GM12878 (cell line): ENCODE results near the gene NAT14. TPM values are rescaled to one million over a fixed set of nuclear protein-coding genes. Genes with fewer than 3 reads are reported as not detected.
A peak's percentile ranks its signal among the peaks of the same experiment; 100 is the strongest.

Experiments used
- ATAC-seq: fragments of 200-7000 bp; cut with Tn5 transposase; 3 replicates; pipeline ENCODE4 v1.9.1; 2020; ENCODE audit warnings: mild to moderate bottlenecking, moderate library complexity
- BruUV-seq: library from RNA; stranded (reverse); fragments of 400-500 nt; replicated peaks from 2 replicates; lab custom pipeline; 2021; lab: Mats Ljungman, UMichigan
- CTCF ChIA-PET: fragments of 300-600 bp; sonication (Branson Sonifier 250); formaldehyde crosslinking; extraction: SDS; loops from one replicate; lab custom pipeline; 2021; ENCODE audit warnings: inconsistent platforms; lab: Yijun Ruan, JAX
- POLR2A ChIA-PET: fragments of 350-600 bp; formaldehyde crosslinking; extraction: SDS; loops from one replicate; lab custom pipeline; 2021; ENCODE audit warnings: inconsistent platforms; lab: Charles Lee
- RAD21 ChIA-PET: fragments of 300-600 bp; sonication (Branson Sonifier 250); formaldehyde crosslinking; loops from one replicate; lab custom pipeline; 2023; ENCODE audit warnings: antibody characterized with exemption; ENCODE audit not compliant: unreplicated experiment; lab: Charles Lee
- SMC1A ChIA-PET: fragments of 300-600 bp; sonication (Branson Sonifier 250); formaldehyde crosslinking; loops from one replicate; lab custom pipeline; 2023; ENCODE audit not compliant: unreplicated experiment, uncharacterized antibody; lab: Charles Lee
- DNase-seq: peaks from one replicate; pipeline ENCODE4 v3.0.0-alpha.2; 2011; ENCODE audit warnings: low read depth, low spot score
- FAIRE-seq: peaks from 3 replicates; lab custom pipeline; 2011; peaks lifted over from hg19 to GRCh38; lab: Jason Lieb, UNC
- H2AFZ ChIP-seq: 2 replicates; pipeline ENCODE4 v1.6.0; 2011; ENCODE audit warnings: low read depth, low read length, control low read depth; ENCODE audit not compliant: control insufficient read depth
- H3K27ac ChIP-seq: 2 replicates; pipeline ENCODE4 v1.5.1; 2011; ENCODE audit warnings: control low read depth; ENCODE audit not compliant: control insufficient read depth, insufficient read depth
- H3K27me3 ChIP-seq, 2 experiments: replicated peaks in 1 of 2; 2 replicates each; pipeline versions ENCODE4 v1.6.0 to v1.6.1; 2011; ENCODE audit warnings: low read length in 1 of 2; ENCODE audit not compliant: control insufficient read depth in 2 of 2, insufficient read depth in 2 of 2
- H3K36me3 ChIP-seq, 2 experiments: 2 replicates each; pipeline ENCODE4 v1.5.1; 2011; ENCODE audit warnings: low read length in 1 of 2; ENCODE audit not compliant: control insufficient read depth in 2 of 2, insufficient read depth in 2 of 2
- H3K4me1 ChIP-seq: 2 replicates; pipeline ENCODE4 v1.6.1; 2011; ENCODE audit warnings: mild to moderate bottlenecking, low read length, moderate library complexity, mixed read lengths; ENCODE audit not compliant: control insufficient read depth, insufficient read depth
- H3K4me2 ChIP-seq: 2 replicates; pipeline ENCODE4 v1.6.0; 2011; ENCODE audit warnings: control low read depth; ENCODE audit not compliant: control insufficient read depth, insufficient read depth
- H3K4me3 ChIP-seq: fragments of 200-600 bp; sonication (generic); 2 replicates; pipeline ENCODE4 v1.5.1; 2016
- H3K79me2 ChIP-seq: 2 replicates; pipeline ENCODE4 v1.6.0; 2011; ENCODE audit warnings: low read length; ENCODE audit not compliant: control insufficient read depth, insufficient read depth
- H3K9ac ChIP-seq: 2 replicates; pipeline ENCODE4 v1.8.0; 2011; ENCODE audit warnings: low read length, control low read depth, mixed read lengths; ENCODE audit not compliant: control insufficient read depth, insufficient read depth
- H3K9me3 ChIP-seq: replicated peaks from 3 replicates; pipeline ENCODE4 v1.5.1; 2011; ENCODE audit warnings: mild to moderate bottlenecking, low read length; ENCODE audit not compliant: control insufficient read depth, insufficient read depth
- H4K20me1 ChIP-seq: 2 replicates; pipeline ENCODE4 v1.6.0; 2011; ENCODE audit not compliant: control insufficient read depth, insufficient read depth
- BCL11A ChIP-seq: IDR thresholded peaks from 2 replicates; pipeline ENCODE4 v1.6.1; 2011; ENCODE audit warnings: low read depth, low read length
- BCL3 ChIP-seq: IDR thresholded peaks from 2 replicates; pipeline ENCODE4 v1.6.1; 2011; ENCODE audit warnings: borderline replicate concordance, low read depth, mild to moderate bottlenecking, moderate library complexity, low read length; ENCODE audit not compliant: insufficient read depth, poor library complexity, severe bottlenecking
- CHD1 ChIP-seq: IDR thresholded peaks from 2 replicates; pipeline ENCODE4 v1.6.1; 2012; ENCODE audit warnings: low read depth, low read length, improper control_type of control experiment
- ESRRA ChIP-seq: IDR thresholded peaks from 2 replicates; pipeline ENCODE4 v1.6.1; 2012; ENCODE audit warnings: mild to moderate bottlenecking, low read length, improper control_type of control experiment
- HCFC1 ChIP-seq: fragments of 150-350 bp; IDR thresholded peaks from 2 replicates; pipeline ENCODE4 v1.6.1; 2014; ENCODE audit warnings: low read length
- MYC ChIP-seq: IDR thresholded peaks from 2 replicates; pipeline ENCODE4 v1.6.1; 2011; ENCODE audit warnings: mild to moderate bottlenecking, low read length, moderate library complexity, inconsistent platforms; ENCODE audit not compliant: insufficient read depth, insufficient replicate concordance, insufficient read length, severe bottlenecking
- NFXL1 ChIP-seq: fragments of 450-650 bp; IDR thresholded peaks from 2 replicates; pipeline ENCODE4 v1.6.1; 2017; ENCODE audit warnings: antibody characterized with exemption, mild to moderate bottlenecking, borderline replicate concordance
- NFYB ChIP-seq: IDR thresholded peaks from 2 replicates; pipeline ENCODE4 v1.6.1; 2011; ENCODE audit warnings: low read depth, mild to moderate bottlenecking, low read length, improper control_type of control experiment, moderate library complexity; ENCODE audit not compliant: insufficient read depth
- NR2F1 ChIP-seq: fragments of 450-650 bp; conservative IDR thresholded peaks from 2 replicates; pipeline ENCODE4 v1.6.1; 2017; ENCODE audit warnings: mild to moderate bottlenecking
- SIX5 ChIP-seq: IDR thresholded peaks from 2 replicates; pipeline ENCODE4 v1.6.1; 2011; ENCODE audit warnings: mild to moderate bottlenecking, low read depth, low read length, moderate library complexity; ENCODE audit not compliant: severe bottlenecking
- SUPT20H ChIP-seq: IDR thresholded peaks from 2 replicates; pipeline ENCODE4 v1.6.1; 2011; ENCODE audit warnings: low read depth, mild to moderate bottlenecking, low read length, moderate library complexity, borderline replicate concordance; ENCODE audit not compliant: control insufficient read depth
- ZBTB11 ChIP-seq: fragments of 450-650 bp; formaldehyde crosslinking; IDR thresholded peaks from 2 replicates; pipeline ENCODE4 v1.5.0; 2022; ENCODE audit warnings: mild to moderate bottlenecking, missing genetic modification characterization
- WGBS: methylation state at CpG from one replicate; pipeline ENCODE4 v1.1.6; 2016; ENCODE audit warnings: low lambda C conversion rate; ENCODE audit not compliant: insufficient replicate concordance, insufficient coverage; ENCODE audit errors: missing lambda C conversion rate; 5-methylcytosine and 5-hydroxymethylcytosine counted together
- in situ Hi-C: fragments of 300-500 bp; cut with MboI; formaldehyde crosslinking; loops from 9 replicates; pipeline ENCODE4 v1.14.3; 2018; ENCODE audit warnings: mixed read lengths
- intact Hi-C: fragments of 100-400 bp; cut with micrococcal nuclease; formaldehyde crosslinking; loops from one replicate; pipeline ENCODE4 v1.14.2; 2022; ENCODE audit not compliant: unreplicated experiment
- polyA plus RNA-seq, 11 experiments: library from polyadenylated mRNA; depleted of rRNA in 4 of 11; unstranded in 6 of 11; stranded (reverse) in 5 of 11; fragments of >200 nt; fragmentation: Nextera tagmentation in 4 of 11; fragmentation: Illumina TruSeq in 1 of 11; extraction: Ambion mirVana in 4 of 11; extraction: Trizol in 1 of 11; gene quantifications; 1 replicate in 1 of 11; 2 replicates in 10 of 11; pipeline versions ENCODE4 v1.2.1 to v1.2.3, GENCODE V29; 2011 to 2016; ENCODE audit warnings: inconsistent platforms in 2 of 11, missing spikeins in 2 of 11, low read depth in 1 of 11
- total RNA-seq, 4 experiments: library from RNA; depleted of rRNA in 3 of 4; stranded (reverse); fragments of >200 nt in 3 of 4; fragmentation: Illumina TruSeq in 1 of 4; extraction: Trizol in 1 of 4; gene quantifications; 2 replicates each; pipeline versions ENCODE4 v1.2.1 to v1.2.3, GENCODE V29; 2013 to 2021

The NAT14 gene
- total and polyA plus RNA-seq, 10 of the 15 experiments (the other 5 are each of a cell fraction or from before 2014, with no cell fraction given), result 0.87 to 23.6 (median 9.7) TPM

GRCh38 chr19:55494172-55494761 lies 9.3 kb downstream of the NAT14 start:
- in situ Hi-C loops, result no loop called here

More at GRCh38 chr19:55494172-55494761, 9.3 kb downstream of the NAT14 start:
- Histone ChIP-seq H3K79me2 (no peaks in the 10 kb centered on the region), H3K4me1 (no peaks in the 10 kb centered on the region), H3K9me3 (no peaks in the 10 kb centered on the region), H3K36me3 (no peaks in the 10 kb centered on the region), H3K4me3 (no peak overlapping the region), H4K20me1 (no peaks in the 10 kb centered on the region), H2AFZ (no peak overlapping the region), H3K27me3 (no peaks in the 10 kb centered on the region; a peak in 1 of 4 replicates), H3K27ac (no peak overlapping the region), H3K4me2 (no peak overlapping the region), H3K9ac (no peak overlapping the region)
- CTCF ChIA-PET, result interaction anchor here (1.0 to 3.1 kb wide), 2 partner anchors 10 to 112 kb away, joined by 3 to 12 read pairs; no protein-coding TSS in a partner anchor
- WGBS, result 13% methylated on average over 22 of the region's 22 CpGs
- no peak for FAIRE-seq
- SMC1A ChIA-PET, result no interaction called here
- BruUV-seq, result no TSS peak
- POLR2A ChIA-PET, result no interaction called here
- ATAC-seq, result peak; percentile 19; the same call in 1 of the 3 replicates
- TF ChIP-seq MYC (no peak), HCFC1 (no peak), CHD1 (no peak), NR2F1 (no peak), SUPT20H (no peak), NFXL1 (no peak), NFYB (no peak), ESRRA (no peak), ZBTB11 (no peak), BCL11A (no peak), SIX5 (no peak), BCL3 (no peak)
- TF ChIP-seq, all 136 proteins: peak for 0
- intact Hi-C loops, result no loop called here
- DNase-seq, result no peak
- RAD21 ChIA-PET, result no interaction called here
